ENCODE measurements around the gene ENDOV. TPM values are rescaled to one million over a fixed set of nuclear protein-coding genes. Genes with fewer than 3 reads are reported as not detected.

The ENDOV gene
- total RNA-seq, 1 experiment from 2014 or later: 45.6 TPM

DNA sequence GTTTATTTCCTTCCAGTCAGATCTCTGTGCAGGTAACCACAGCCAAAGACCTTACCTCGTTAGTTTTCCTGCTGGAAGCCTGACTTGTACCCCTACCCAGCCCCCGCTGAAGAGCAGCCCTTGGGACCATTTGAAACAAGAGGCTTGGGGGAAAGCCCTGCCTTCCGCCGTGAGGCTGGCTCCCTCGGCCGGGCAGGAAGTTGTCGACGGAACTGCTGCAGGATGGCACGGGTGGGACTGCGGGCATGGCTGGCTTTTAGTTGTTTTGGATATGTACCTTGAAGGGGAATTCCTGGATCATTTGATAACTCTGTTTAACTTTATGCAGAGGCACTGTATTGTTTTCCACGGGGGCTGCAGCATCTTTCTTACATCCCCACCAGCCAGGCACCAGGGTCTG lies 49.0 kb upstream of the ENDOV start:
- no peaks in the 10 kb centered on the region for H3K4me1 ChIP-seq (ENCODE audit: control insufficient read depth in 1 of 2, insufficient read depth in 2 of 2, low read length in 2 of 2)
- DNase-seq (ENCODE audit: low read depth, low spot score) (no peak), ATAC-seq (no peak)
- no TSS peak for BruUV-seq (replicated peaks)
- H3K27me3 ChIP-seq (ENCODE audit: insufficient read depth, low read length): no peaks in the 10 kb centered on the region
- CTCF ChIA-PET: no interaction called here
- intact Hi-C loops (cut with micrococcal nuclease): loop anchor here (2.0 kb wide), 1 partner anchor 357 kb away; no protein-coding TSS in a partner anchor
- no peak overlapping the region for H3K4me3 ChIP-seq (replicated peaks in 1 of 2; ENCODE audit: low read depth in 1 of 2, low read length in 2 of 2)
- H3K4me2 ChIP-seq (ENCODE audit: low read length): no peak overlapping the region
- POLR2A ChIA-PET: no interaction called here
- no peaks in the 10 kb centered on the region for H3K79me2 ChIP-seq (ENCODE audit: insufficient read depth, low read length)
- no peak for TF ChIP-seq FOSL1 (IDR thresholded peaks at IDR 0.05; ENCODE audit: low read depth)
- TF ChIP-seq POLR2A (IDR thresholded peaks at IDR 0.05; ENCODE audit: borderline replicate concordance, extremely low read depth, insufficient read depth, insufficient read length): no peak
- peaks cover 0 to 3% of the 10 kb centered on the region in 2 experiments; a peak in 2 of 4 replicates for H3K9me3 ChIP-seq (ENCODE audit: control insufficient read depth in 1 of 2, insufficient read depth in 1 of 2, low read depth in 1 of 2, low read length in 2 of 2)
- no peak overlapping the region for H3K9ac ChIP-seq (ENCODE audit: low read length)
- no peak overlapping the region for H2AFZ ChIP-seq (ENCODE audit: low read depth, low read length, poor library complexity, severe bottlenecking)
- peaks cover 19 to 23% of the 10 kb centered on the region in 2 experiments for H3K36me3 ChIP-seq (ENCODE audit: control insufficient read depth in 1 of 2, insufficient read depth in 2 of 2, low read length in 2 of 2)
- no peaks in the 10 kb centered on the region for H3K9me2 ChIP-seq (ENCODE audit: insufficient read depth)
- H3K27ac ChIP-seq (ENCODE audit: low read depth, low read length): no peak overlapping the region
- RAD21 ChIA-PET (ENCODE audit: low non-redundant PET in 1 of 2, low total read pairs in 2 of 2, uncharacterized antibody in 2 of 2, unreplicated experiment in 2 of 2): no interaction called here
- no peaks in the 10 kb centered on the region for H4K20me1 ChIP-seq (ENCODE audit: insufficient read depth)

DNA sequence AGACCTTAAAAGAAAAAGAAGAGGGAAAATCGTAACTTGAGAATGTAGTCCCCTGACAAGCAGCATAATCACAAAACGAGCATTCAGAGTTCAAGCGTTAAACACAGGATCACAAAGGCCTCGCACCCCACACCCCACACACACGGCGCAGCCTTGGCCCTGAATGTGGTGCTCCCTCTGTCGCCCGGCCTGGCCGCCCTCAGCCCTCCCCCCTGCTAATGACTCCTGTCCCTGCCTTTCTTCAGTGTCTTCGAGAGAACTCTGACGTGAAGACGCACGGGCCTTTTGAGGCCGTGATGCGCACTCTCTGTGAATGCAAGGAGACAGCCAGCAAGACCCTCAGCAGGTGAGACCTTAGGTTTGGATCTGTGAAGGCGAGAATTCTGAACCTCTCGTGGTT lies 47.5 kb upstream of the ENDOV start:
- POLR2A ChIA-PET: no interaction called here
- intact Hi-C loops (cut with micrococcal nuclease): no loop called here
- RAD21 ChIA-PET (ENCODE audit: low non-redundant PET in 1 of 2, low total read pairs in 2 of 2, uncharacterized antibody in 2 of 2, unreplicated experiment in 2 of 2): no interaction called here

More for the DNA sequence above, 47.5 kb upstream of the ENDOV start:
- H4K20me1 ChIP-seq (ENCODE audit: insufficient read depth): no peaks in the 10 kb centered on the region
- no peak overlapping the region for H2AFZ ChIP-seq (ENCODE audit: low read depth, low read length, poor library complexity, severe bottlenecking)
- no peak overlapping the region for H3K27ac ChIP-seq (ENCODE audit: low read depth, low read length)
- no peaks in the 10 kb centered on the region for H3K9me3 ChIP-seq (ENCODE audit: control insufficient read depth in 1 of 2, insufficient read depth in 1 of 2, low read depth in 1 of 2, low read length in 2 of 2)
- no peaks in the 10 kb centered on the region for H3K4me1 ChIP-seq (ENCODE audit: control insufficient read depth in 1 of 2, insufficient read depth in 2 of 2, low read length in 2 of 2)
- no peak overlapping the region for H3K4me2 ChIP-seq (ENCODE audit: low read length)
- no peaks in the 10 kb centered on the region for H3K27me3 ChIP-seq (ENCODE audit: insufficient read depth, low read length)
- DNase-seq (ENCODE audit: low read depth, low spot score) (no peak), ATAC-seq (no peak)
- no peak overlapping the region for H3K4me3 ChIP-seq (replicated peaks in 1 of 2; ENCODE audit: low read depth in 1 of 2, low read length in 2 of 2)
- peaks cover 15 to 24% of the 10 kb centered on the region in 2 experiments; a peak in 3 of 4 replicates for H3K36me3 ChIP-seq (ENCODE audit: control insufficient read depth in 1 of 2, insufficient read depth in 2 of 2, low read length in 2 of 2)
- TF ChIP-seq SP1 (IDR thresholded peaks at IDR 0.05; ENCODE audit: low read depth): no peak
- TF ChIP-seq SIN3A (IDR thresholded peaks at IDR 0.05; ENCODE audit: low read depth): no peak
- TF ChIP-seq EZH2phosphoT487 (IDR thresholded peaks at IDR 0.05; ENCODE audit: borderline replicate concordance): no peak
- TF ChIP-seq EZH2 (IDR thresholded peaks at IDR 0.05): no peak
- TF ChIP-seq, protein P1, sequence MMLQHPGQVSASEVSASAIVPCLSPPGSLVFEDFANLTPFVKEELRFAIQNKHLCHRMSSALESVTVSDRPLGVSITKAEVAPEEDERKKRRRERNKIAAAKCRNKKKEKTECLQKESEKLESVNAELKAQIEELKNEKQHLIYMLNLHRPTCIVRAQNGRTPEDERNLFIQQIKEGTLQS (IDR thresholded peaks at IDR 0.05): no peak
- TF ChIP-seq, protein P2, sequence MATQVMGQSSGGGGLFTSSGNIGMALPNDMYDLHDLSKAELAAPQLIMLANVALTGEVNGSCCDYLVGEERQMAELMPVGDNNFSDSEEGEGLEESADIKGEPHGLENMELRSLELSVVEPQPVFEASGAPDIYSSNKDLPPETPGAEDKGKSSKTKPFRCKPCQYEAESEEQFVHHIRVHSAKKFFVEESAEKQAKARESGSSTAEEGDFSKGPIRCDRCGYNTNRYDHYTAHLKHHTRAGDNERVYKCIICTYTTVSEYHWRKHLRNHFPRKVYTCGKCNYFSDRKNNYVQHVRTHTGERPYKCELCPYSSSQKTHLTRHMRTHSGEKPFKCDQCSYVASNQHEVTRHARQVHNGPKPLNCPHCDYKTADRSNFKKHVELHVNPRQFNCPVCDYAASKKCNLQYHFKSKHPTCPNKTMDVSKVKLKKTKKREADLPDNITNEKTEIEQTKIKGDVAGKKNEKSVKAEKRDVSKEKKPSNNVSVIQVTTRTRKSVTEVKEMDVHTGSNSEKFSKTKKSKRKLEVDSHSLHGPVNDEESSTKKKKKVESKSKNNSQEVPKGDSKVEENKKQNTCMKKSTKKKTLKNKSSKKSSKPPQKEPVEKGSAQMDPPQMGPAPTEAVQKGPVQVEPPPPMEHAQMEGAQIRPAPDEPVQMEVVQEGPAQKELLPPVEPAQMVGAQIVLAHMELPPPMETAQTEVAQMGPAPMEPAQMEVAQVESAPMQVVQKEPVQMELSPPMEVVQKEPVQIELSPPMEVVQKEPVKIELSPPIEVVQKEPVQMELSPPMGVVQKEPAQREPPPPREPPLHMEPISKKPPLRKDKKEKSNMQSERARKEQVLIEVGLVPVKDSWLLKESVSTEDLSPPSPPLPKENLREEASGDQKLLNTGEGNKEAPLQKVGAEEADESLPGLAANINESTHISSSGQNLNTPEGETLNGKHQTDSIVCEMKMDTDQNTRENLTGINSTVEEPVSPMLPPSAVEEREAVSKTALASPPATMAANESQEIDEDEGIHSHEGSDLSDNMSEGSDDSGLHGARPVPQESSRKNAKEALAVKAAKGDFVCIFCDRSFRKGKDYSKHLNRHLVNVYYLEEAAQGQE (IDR thresholded peaks at IDR 0.05; ENCODE audit: low read depth): no peak
- no peak overlapping the region for H3K9ac ChIP-seq (ENCODE audit: low read length)
- BruUV-seq (replicated peaks): no TSS peak
- no peaks in the 10 kb centered on the region for H3K79me2 ChIP-seq (ENCODE audit: insufficient read depth, low read length)
- CTCF ChIA-PET: no interaction called here
- H3K9me2 ChIP-seq (ENCODE audit: insufficient read depth): no peaks in the 10 kb centered on the region

Measured in HCT116 (cell line).